HT1080 (cell line): Measurements from ENCODE around the gene SHFL. TPM values are rescaled to one million over a fixed set of nuclear protein-coding genes. Genes with fewer than 3 reads are reported as not detected.

Source experiments
- DNase-seq: peaks from one replicate; pipeline ENCODE4 v3.0.0-alpha.2; 2015; ENCODE audit warnings: low read depth
- total RNA-seq: library from RNA; depleted of rRNA; stranded (reverse); fragments of >200 nt; shearing (Covaris generic); gene quantifications from 2 replicates; pipeline ENCODE4 v1.2.3, GENCODE V29; 2014

The SHFL gene
- total RNA-seq, 1 experiment from 2014 or later: 6.9 TPM

DNA sequence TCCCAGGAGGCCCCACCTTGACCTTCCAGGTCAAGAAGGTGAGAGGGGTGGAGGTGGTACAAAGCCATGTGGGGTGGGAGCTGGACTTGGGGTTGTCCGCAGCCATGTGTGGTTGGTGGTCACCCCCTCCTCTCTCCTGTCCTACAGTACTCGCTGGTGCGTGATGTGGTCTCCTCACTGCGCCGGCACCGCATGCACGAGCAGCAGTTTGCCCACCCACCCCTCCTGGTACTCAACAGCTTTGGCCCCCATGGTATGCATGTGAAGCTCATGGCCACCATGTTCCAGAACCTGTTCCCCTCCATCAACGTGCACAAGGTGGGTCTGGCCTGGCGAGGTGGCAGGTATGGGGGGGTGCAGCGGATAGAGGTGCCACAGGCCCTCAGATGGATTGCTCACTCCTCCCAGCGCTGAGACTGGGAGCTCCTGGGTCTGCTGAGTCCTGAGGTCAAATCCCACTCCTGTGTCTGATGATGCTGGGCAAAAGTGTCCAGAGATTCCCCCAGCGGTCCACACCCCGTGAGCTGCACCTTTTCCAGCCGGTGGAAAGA, 21.8 kb downstream of the SHFL start:
- no peak for DNase-seq

DNA sequence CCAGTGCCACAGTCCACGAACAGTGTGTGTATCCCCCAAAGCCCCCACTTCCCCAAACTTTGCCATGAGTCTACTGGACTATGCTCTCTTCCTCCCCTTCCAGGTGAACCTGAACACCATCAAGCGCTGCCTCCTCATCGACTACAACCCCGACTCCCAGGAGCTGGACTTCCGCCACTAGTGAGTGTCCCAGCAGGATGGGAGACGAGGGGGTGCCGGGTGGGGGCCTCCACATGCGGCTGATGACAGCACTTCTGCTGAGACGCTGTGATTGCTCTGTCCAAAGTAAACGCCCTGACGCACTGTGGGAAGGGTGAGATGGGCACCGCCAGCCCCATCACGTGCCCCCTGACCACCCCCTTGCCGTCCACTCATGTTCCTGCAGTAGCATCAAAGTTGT, 23.4 kb downstream of the SHFL start:
- DNase-seq: no peak

DNA sequence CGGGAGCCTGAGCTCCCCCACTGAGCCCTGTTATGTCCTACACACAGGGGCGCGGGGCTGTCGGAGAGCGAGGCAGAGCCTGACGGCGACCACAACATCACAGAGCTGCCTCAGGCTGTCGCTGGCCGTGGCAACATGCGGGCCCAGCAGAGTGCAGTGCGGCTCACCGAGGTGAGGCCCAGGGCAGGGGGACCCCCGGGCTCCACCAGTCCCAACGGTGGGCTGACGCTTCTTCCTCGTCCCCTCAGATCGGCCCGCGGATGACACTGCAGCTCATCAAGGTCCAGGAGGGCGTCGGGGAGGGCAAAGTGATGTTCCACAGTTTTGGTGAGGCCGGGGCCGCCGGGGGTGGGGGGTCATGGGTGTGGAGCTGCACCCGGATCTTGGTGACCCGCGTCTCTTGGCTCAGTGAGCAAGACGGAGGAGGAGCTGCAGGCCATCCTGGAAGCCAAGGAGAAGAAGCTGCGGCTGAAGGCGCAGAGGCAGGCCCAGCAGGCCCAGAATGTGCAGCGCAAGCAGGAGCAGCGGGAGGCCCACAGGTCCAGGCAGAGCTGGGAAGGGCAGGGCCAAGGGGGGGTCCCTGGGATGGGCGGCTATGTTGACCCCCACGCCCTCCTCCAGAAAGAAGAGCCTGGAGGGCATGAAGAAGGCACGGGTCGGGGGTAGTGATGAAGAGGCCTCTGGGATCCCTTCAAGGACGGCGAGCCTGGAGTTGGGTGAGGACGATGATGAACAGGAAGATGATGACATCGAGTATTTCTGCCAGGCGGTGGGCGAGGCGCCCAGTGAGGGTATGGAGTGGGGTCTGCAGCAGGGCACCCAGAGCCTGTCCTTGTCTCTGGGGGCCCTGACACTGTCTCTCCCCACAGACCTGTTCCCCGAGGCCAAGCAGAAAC, 24.2 kb downstream of the SHFL start:
- no peak for DNase-seq

DNA sequence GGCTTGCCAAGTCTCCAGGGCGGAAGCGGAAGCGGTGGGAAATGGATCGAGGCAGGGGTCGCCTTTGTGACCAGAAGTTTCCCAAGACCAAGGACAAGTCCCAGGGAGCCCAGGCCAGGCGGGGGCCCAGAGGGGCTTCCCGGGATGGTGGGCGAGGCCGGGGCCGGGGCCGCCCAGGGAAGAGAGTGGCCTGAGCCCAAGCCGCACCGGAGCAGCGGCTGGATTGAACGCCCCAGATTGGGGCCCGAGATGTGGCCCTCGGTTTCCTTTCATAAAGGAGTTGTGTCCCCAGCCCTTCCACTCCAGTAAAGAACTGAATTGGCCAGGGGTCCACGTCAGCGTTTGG, 24.8 kb downstream of the SHFL start:
- no peak for DNase-seq

DNA sequence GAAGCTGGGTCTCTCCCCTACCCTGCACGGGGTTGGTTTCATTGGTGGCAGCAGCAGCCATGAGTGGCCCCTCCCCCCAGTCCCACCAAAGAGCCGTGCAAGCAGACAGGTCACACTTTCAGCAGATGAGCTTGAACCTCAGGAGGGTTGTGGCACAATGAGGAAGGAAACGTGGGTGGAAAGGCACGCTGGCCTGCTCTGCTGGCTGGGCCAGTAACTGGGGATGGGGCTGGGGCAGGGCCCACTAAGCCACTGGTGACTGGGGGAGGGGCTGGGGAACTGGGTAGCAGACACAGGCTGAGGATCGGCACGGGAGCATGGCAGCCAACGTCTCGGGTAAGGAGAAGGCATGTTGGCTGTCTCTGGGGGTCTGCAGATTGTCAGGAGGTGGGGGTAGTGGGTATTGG, 25.3 kb downstream of the SHFL start, which contains the start of gene P2RY11:
P2RY11 (plus strand) TSS at position 289 of the 407 bp plus-strand sequence; CDS start at position 318, 29 bp downstream.
- DNase-seq: no peak

DNA sequence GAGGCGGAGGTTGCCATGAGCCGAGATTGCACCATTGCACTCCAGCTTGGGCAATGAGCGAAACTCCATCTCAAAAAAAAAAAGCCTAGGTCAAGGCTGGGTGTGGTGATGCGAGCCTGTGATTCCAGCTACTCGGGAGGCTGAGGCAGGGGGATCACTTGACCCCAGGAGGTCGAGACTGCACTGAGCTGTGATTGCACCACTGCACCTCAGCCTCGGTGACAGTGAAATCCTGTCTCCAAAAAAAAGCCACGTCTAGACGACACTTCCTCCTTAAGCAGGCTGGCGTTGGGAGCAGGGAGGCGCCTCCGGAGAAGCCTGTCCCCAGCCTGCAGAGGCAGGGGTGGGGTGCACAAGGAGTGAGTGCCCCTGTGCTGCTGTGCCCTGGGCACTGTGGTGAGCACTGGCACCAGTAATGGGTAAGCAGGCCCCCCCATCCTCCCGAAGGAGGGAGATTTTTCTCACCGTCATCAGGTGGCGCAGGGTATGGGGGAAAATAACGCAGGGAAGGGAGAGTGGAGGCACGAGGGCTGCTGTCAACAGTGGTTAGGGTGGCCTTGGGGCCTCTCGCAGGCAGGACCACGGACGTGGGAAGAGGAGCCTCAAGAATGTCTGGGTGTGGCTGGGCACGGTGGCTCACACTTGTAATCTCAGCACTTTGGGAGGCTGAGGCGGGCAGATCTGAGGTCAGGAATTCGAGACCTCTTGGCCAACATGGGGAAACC, 26.1 kb downstream of the SHFL start:
- no peak for DNase-seq

DNA sequence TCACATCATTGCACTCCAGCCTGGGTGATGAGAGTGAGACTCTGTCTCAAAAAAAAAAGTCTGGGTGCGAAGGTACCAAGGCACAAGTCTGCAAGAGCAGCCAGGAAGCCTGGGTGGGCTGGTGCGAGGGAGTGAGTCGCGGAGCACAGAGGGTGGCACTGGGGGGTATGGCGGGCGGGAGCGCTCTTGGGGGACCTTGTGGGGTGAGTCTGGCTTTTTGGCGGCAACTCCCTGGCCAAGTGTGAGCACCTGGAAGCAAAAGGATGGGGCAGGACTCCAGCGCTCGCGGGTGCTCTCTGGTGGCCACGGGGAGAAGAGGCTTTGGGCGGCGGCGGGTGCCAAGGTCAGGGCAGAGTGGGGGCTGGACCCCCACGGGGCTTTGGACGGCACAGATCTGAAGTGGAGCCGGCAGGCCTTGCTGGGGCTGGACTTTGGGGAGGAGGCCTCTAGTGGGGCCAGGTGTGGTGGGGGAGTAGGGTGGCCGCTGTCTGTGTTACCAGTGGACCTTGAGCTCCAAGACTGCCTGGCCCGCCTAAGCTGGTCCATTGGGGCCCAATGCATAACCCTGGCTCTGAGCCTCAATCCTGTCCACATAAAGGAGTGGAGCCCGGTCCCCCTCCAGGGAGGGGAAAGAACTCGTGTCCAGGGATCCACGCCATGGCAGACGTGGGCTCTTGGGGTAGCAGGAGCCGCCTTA, 26.9 kb downstream of the SHFL start:
- no peak for DNase-seq

DNA sequence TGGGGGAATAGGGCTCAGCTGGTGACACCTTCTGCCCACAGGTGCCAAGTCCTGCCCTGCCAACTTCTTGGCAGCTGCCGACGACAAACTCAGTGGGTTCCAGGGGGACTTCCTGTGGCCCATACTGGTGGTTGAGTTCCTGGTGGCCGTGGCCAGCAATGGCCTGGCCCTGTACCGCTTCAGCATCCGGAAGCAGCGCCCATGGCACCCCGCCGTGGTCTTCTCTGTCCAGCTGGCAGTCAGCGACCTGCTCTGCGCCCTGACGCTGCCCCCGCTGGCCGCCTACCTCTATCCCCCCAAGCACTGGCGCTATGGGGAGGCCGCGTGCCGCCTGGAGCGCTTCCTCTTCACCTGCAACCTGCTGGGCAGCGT, 27.5 kb downstream of the SHFL start:
- no peak for DNase-seq

DNA sequence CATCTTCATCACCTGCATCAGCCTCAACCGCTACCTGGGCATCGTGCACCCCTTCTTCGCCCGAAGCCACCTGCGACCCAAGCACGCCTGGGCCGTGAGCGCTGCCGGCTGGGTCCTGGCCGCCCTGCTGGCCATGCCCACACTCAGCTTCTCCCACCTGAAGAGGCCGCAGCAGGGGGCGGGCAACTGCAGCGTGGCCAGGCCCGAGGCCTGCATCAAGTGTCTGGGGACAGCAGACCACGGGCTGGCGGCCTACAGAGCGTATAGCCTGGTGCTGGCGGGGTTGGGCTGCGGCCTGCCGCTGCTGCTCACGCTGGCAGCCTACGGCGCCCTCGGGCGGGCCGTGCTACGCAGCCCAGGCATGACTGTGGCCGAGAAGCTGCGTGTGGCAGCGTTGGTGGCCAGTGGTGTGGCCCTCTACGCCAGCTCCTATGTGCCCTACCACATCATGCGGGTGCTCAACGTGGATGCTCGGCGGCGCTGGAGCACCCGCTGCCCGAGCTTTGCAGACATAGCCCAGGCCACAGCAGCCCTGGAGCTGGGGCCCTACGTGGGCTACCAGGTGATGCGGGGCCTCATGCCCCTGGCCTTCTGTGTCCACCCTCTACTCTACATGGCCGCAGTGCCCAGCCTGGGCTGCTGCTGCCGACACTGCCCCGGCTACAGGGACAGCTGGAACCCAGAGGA, 28.0 kb downstream of the SHFL start:
- DNase-seq: peak; percentile 51

DNA sequence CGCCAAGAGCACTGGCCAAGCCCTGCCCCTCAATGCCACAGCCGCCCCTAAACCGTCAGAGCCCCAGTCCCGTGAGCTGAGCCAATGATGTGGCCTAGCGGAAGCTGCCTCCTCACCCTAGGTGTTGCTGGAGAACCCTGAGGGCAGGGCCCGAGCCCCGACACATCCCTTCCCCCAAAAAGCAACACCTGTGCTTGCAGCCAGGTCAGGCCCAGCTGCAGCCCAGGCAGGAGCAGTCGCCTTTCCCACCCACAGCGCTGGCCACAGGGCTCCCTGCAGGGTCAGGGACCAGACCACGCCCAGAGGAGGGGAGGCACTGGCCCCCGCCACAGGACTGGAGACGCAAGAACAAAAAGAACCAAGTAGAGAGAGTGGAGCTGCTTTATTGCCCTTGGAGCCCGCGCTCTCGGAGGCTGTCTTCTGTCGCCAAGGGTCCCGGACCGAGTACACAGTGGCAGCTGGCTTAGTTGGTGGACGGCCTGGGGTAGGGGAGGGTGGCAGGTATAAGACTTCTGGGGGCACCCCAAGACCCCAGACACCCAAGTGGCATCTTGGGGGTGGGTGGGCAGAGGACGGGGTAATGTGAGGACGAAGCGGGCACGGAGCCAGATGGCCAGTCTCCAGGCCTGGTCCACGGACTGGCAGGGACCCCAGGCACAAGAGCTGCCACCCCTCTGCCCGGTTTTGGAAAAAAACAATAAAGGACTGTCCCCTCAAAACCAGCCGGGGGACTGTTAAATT, 28.7 kb downstream of the SHFL start:
- no peak for DNase-seq

DNA sequence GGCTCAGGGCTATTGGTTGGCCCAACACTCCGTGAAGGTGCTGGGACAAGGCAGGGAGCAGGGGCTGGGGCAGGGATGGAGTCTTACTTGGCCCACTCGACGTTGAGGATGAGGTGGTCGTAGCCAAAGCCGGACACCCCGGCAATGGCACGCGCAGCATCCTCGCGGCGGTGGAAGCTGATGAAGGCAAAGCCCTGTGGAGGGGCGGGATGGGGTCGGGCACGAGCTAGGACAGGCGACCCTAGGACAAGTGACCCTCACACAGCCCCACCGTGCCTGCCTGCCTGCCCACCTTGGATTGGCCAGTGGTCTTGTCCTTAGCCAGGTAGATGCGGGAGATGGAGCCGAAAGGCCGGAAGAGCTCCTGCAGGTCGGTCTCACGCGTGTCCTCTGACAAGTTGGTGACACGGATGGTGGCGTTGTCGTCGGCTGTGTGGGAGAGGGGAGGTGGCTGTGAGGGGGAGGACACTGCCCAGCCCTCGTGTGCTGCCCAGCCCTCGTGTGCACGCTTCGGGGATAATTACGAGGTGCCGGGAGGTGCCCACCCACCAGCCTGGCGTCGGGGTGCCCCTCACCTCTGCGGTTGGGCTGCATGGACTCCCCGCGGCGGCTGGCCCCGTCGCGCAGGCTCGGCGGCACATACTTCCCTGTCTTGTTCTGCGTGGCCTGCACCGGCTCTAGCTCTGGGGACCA, 29.4 kb downstream of the SHFL start:
- no peak for DNase-seq

DNA sequence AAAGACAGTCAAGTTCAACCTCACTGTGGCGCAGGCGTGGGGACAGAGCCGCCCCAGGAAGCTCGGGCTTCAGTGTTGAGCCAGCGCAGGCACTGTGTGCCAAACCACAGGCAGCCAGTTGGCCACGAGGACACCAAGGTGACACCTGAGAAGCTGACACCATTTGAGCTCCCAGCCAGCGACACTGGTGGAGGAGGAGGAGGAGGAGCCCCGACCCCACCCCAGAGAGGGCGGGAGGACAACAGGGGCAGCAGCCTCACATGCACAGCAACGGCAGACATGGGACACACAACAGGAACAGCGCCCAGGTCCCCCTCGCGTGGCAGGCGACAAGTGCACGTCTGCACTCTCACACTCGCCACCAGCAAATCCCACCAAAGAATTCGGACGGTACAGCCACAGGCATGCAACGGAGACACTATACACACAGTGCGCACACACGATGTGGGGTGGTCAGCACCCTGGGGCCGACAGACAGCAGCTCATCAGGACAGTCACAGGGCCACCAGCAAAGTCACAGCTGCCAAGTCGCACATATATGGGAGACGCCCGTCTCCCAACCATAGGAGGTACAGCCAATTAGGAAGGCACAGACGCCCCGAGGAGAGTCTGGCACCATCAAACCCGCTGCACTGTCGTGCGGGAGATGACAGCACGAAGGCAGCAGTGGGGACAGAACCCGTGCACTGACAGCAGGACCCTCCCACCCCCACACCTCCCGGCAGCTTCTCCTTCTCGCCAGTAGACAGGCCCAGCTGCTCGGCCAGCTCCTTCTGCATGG, 30.2 kb downstream of the SHFL start:
- no peak for DNase-seq

DNA sequence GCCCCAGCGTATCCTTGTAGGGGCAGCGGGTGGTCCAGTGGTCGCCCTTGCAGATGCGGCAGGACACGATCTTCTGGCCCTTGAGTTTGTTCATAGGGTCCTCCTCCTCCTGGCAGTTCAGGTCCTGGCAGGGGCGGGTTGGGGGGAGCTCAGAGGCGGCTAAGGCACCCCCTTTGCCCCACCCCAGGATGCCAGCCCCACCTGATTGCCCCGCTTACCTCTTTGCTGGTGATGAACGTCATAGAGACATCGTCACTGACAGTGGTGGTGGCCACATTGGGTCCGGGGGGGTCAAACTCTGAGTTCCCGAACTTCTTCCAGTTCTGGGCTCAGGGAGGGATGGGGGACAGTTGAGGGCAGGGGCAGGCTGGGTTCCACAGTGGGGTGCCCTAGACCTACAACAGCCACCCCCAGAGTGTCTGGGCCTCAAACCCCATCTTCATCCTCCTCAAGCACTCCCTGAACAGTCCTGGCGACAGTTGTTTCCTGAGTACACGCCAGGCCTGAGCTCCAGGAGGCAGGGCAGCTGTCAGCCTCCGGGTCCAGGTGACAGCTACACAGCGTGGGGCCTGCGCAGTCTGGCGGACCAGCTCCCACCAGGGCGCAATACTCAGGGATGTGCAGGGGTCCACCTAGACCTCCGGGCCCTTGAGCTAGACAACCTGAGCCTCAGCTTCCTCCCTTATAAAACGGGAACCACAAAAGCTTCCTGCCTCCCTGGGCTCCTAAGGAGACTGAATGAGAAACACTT, 30.9 kb downstream of the SHFL start:
- DNase-seq: no peak

DNA sequence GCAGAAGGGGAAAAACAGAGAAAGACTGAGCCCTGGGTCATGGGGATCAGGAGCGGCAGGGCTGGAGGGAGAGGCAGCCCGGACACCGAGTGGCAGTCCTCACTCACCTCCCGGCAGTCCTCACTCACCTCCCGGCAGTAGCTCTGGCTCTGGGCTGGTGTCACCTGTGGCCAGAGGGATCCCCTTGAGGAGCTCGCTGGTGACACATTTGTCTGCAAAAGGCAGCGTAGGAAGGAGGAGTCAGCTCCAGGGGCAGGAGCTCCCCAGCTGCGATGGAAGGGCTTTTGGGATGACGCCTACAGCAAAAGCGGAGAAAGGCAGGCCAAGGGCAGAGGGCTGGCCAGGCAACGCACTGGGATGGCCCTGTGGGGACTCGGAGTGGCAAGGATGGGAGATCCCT, 32.8 kb downstream of the SHFL start:
- no peak for DNase-seq

DNA sequence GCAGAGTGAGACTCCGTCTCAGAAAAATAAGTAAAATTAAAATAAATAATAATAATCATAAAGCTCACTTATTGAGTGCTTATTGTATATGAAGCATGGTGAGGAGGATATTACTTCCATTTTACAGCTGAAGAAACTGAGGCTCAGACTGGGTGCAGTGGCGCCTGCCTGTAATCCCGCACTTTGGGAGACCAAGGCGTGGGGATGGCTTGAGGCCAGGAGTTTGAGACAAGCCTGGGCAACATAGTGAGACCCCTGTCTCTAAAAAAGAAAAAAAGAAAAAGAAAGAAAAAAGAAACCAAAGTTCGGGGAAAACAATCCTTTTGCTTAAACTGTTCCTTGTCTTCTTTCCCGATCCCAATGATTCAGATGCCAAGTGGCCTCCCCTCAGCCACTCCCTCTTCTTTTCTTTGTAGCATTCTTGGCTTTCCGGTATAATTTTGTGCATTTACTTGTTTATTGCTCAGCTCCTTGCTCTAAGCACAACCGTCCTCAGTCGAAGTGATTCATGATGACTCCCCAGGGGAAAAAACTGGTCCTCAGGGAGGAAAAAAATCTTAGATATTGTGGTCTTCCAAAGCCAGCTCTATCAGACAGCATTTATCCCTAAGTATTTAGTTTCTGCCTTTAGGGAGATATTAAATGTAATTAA, 34.5 kb downstream of the SHFL start:
- DNase-seq: peak; percentile 90

DNA sequence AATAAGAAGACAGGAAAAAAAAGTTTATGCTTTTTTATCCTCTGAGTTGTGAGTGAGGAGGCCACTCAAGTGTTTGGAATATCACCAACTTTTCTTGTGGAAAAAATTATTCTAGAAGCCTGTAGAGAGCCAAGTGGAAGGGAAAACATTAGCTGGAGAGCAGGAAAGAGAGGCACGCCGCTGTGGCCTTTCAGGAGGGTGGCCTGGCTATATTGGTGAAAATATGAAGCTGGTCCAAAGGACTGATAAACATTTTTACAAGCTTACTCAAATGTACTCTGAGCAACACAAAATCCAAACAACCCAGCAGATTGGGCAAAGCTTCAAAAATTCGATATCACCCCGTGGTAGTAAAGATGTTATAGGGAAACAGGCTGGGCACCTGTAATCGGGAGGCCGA, 35.9 kb downstream of the SHFL start:
- DNase-seq: no peak

DNA sequence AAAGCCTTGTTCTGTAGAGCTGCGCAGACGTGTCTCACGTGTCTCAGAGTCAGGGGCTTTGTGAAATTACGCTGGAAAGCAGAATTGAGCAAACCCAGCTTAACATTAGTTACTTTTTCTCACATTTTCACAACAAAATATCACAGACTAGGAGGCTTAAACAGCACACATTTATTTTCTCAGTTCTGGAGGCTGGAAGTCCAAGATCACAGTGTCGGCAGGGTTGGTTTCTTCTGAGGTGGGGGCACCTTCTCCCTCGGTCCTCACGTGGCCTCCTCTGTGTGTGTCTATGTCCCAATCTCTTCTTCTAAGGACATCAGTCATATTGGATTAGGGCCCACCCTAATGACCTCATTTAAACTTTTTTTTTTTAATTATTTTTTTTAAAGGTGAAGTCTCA, 38.3 kb downstream of the SHFL start:
- no peak for DNase-seq

DNA sequence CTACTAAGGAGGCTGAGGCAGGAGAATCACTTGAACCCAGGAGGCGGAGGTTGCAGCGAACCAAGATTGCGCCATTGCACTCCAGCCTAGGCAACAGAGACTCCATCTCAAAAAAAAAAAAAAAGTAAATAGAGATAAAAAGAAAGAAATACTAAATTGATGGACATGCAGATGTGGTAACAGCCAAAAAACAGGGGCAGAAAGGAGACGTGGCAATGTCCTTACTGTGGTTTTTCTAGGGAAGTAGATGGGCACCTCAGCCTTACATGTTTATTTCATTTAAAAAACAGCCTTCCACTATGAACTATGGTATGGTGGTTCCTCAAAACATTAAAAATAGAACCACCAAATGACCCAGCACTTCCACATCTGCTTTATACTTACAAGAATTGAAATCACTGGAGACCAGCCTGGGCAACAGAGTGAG, 40.1 kb downstream of the SHFL start:
- DNase-seq: no peak
